ENCODE data around the gene CPT1B. TPM values are rescaled to one million over a fixed set of nuclear protein-coding genes. Genes with fewer than 3 reads are reported as not detected.
"Not testable (repeated sequence)": the region's sequence is repeated elsewhere in the genome, so short reads cannot be mapped to it uniquely, and the experiment has no call there.

The CPT1B gene
- total and polyA plus RNA-seq, 12 donors, result 61.2 to 487 (median 398) TPM

DNA sequence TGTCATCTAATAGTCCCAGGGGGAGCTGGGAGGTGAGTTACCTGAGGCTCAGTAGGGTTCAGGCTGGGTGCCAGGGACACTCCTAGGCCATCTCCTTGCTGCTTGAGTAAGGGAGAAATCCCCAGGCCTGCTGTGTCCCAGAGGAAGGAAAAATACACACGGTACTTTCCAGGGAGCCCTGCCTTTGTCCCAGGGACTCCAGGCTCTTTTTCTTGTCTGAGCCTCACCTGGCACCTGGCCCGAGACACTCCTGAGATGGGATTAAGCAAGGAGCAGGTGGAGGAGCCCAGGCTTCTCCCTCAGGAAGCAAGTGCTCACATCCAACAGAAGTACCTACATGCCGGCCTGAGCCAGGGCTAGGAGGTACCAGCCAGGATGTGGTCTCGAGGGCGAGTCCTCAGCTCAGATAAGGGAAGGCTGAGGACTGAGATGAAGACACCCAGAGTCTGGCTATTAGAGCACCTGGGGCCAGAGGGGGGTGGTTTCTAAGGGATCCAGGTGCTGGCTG lies 33.4 kb downstream of the CPT1B start:
- DNase-seq (no peak), ATAC-seq (no peak)
- WGBS, 2 donors, result 78 to 85% methylated on average over 5 of the region's 5 CpGs
- Histone ChIP-seq H3K9me3 (no peaks in the 10 kb centered on the region), H3K27ac (peak overlapping the region in 4 of 10 donors; percentile 5 to 99 (median 38)), H3K4me1 (peaks cover 0 to 86% (median 25%) of the 10 kb centered on the region in 9 donors), H3K4me3 (peak overlapping the region in 4 of 10 donors; percentile 37 to 47 (median 42)), H3K27me3 (peaks cover 0 to 65% (median 43%) of the 10 kb centered on the region in 7 donors), H3K36me3 (no peaks in the 10 kb centered on the region)
- intact Hi-C loops (cut with DNase I), result no loop called here
- TF ChIP-seq, protein P1, sequence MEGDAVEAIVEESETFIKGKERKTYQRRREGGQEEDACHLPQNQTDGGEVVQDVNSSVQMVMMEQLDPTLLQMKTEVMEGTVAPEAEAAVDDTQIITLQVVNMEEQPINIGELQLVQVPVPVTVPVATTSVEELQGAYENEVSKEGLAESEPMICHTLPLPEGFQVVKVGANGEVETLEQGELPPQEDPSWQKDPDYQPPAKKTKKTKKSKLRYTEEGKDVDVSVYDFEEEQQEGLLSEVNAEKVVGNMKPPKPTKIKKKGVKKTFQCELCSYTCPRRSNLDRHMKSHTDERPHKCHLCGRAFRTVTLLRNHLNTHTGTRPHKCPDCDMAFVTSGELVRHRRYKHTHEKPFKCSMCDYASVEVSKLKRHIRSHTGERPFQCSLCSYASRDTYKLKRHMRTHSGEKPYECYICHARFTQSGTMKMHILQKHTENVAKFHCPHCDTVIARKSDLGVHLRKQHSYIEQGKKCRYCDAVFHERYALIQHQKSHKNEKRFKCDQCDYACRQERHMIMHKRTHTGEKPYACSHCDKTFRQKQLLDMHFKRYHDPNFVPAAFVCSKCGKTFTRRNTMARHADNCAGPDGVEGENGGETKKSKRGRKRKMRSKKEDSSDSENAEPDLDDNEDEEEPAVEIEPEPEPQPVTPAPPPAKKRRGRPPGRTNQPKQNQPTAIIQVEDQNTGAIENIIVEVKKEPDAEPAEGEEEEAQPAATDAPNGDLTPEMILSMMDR (IDR thresholded peaks at IDR 0.05), result no peak

DNA sequence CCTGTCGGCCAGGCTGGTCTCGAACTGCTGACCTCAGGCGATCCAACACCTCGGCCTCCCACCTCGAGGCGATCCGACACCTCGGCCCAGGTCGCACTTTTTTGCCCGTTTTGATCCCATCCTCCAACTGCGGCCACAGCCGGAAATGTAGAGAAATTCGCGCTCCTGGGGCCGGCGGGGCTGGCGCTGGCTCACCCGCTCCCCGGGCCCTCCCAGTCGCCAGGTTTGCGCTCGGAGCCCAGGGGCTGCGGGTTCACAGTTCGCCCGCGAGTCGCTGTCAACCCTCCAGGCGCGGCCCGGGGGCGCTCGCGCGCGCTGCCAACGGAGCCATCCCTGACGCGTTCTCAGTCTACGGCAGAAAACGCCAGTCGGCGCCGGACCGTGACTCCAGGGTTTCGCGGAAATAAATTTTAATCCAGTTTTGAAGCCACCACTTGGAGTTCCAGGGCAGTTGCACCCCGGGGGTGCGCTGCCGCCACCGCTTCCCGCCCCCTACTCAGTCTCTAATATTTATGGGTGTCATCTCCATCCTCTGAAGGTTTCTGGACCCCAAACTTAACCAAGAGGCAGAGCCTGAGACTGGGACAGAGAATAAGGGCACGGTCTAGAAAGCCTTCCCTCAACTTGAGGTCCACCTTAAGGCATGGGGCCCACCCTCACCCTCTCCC lies 34.0 kb downstream of the CPT1B start:
- WGBS, 2 donors, result 6 to 7% methylated on average over 52 of the region's 52 CpGs
- peaks cover 0 to 59% (median 37%) of the 10 kb centered on the region in 7 donors for H3K27me3 ChIP-seq
- peak overlapping the region in 9 of 10 donors; percentile 1 to 47 (median 39) for H3K4me3 ChIP-seq
- peak; percentile 68 to 84 for DNase-seq
- peak; percentile 58 to 72 (median 61) for ATAC-seq
- intact Hi-C loops (cut with DNase I), result no loop called here
- TF ChIP-seq, protein P1 (IDR thresholded peaks at IDR 0.05), result peak; percentile 34 to 79 (median 56)
- H3K27ac ChIP-seq, result peak overlapping the region in 5 of 10 donors; percentile 5 to 99 (median 35)
- no peaks in the 10 kb centered on the region for H3K36me3 ChIP-seq
- peaks cover 0 to 84% (median 26%) of the 10 kb centered on the region in 9 donors for H3K4me1 ChIP-seq
- H3K9me3 ChIP-seq, result no peaks in the 10 kb centered on the region

DNA sequence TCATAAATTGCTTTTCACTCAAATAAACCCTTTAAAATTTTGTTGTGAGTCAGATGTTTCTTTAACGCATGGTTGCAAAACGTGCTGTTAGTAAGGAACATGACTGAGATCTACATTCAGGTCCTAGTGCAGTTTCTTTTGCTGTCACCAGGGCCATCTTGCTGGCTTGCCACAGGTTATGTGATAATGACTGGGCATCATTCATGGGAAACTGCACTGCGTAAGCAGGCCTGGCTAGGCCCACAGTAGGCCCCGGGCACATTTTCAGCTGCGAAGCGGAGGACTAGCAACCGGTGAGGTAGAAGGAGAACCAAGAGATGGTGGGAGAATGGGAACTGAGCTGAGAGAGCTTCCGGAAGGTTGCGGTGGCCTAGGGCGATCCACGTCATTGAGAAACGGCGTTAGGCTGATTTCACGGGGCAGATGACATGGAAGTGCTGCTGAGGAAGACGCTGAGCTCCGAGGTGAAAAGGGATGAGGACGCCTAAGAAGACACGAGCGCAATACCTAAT lies 35.8 kb downstream of the CPT1B start:
- Histone ChIP-seq H3K9me3 (no peaks in the 10 kb centered on the region), H3K4me1 (peaks cover 0 to 90% (median 19%) of the 10 kb centered on the region in 9 donors), H3K4me3 (peak overlapping the region in 1 of 10 donors; percentile 34), H3K27me3 (peaks cover 0 to 46% (median 23%) of the 10 kb centered on the region in 7 donors), H3K27ac (peak overlapping the region in 5 of 10 donors; percentile 11 to 99 (median 96)), H3K36me3 (no peaks in the 10 kb centered on the region)
- DNase-seq (no peak), ATAC-seq (peak in 1 of 8 donors; percentile 23)
- TF ChIP-seq, protein P1 (IDR thresholded peaks at IDR 0.05), result peak in 1 of 9 donors; percentile 30
- intact Hi-C loops (cut with DNase I), result no loop called here
- 92 to 96% methylated on average over 19 of the region's 19 CpGs for WGBS, 2 donors

DNA sequence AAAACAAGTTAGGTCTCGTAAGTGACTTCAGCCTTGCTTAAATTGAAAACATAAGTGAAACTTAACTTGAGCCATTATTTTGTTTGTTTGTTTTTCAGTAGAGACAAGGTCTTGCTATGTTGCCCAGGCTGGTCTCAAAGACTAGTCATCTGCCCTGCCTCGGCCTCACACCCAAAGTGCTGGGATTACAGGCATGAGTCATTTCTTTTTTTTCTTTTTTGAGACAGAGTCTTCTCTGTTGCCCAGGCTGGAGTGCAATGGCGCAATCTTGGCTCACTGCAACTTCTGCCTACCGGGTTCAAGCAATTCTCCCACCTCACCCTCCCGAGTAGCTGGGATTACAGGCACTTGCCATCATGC lies 36.6 kb downstream of the CPT1B start:
- Histone ChIP-seq H3K27me3 (peaks cover 0 to 40% (median 14%) of the 10 kb centered on the region in 7 donors), H3K27ac (peak overlapping the region in 6 of 10 donors; percentile 17 to 99 (median 73)), H3K4me3 (peak overlapping the region in 1 of 10 donors; percentile 34), H3K4me1 (peaks cover 0 to 98% (median 19%) of the 10 kb centered on the region in 9 donors)
- intact Hi-C loops (cut with DNase I); DNase-seq; H3K36me3 ChIP-seq; H3K9me3 ChIP-seq: not testable (repeated sequence)
- ATAC-seq, result peak in 1 of 8 donors; percentile 27
- WGBS, 2 donors, result 79 to 91% methylated on average over 5 of the region's 5 CpGs

Data from heart right ventricle (tissue), 16 donors.